Spinal cord (tissue), 10 donors: ENCODE measurements around the gene IRX1. TPM values are rescaled to one million over a fixed set of nuclear protein-coding genes. Genes with fewer than 3 reads are reported as not detected.

Source experiments
- DNase-seq, 6 donors: peaks; one replicate each; pipeline versions ENCODE4 v3.0.0 to v3.0.0-alpha.2; 2013 to 2015; ENCODE audit warnings: low spot score in 6 of 6, low read depth in 4 of 6
- H3K27ac ChIP-seq: one replicate; pipeline ENCODE4 v1.5.1; 2013; ENCODE audit warnings: low read depth, low read length, control low read depth
- H3K27me3 ChIP-seq: one replicate; pipeline ENCODE4 v1.6.1; 2013; ENCODE audit warnings: low read length; ENCODE audit not compliant: control insufficient read depth, insufficient read depth
- H3K36me3 ChIP-seq: one replicate; pipeline ENCODE4 v1.6.1; 2013; ENCODE audit warnings: low read length; ENCODE audit not compliant: control insufficient read depth, insufficient read depth
- H3K4me1 ChIP-seq: one replicate; pipeline ENCODE4 v1.6.1; 2013; ENCODE audit warnings: low read length; ENCODE audit not compliant: control insufficient read depth, insufficient read depth
- H3K4me3 ChIP-seq: one replicate; pipeline ENCODE4 v1.5.1; 2013; ENCODE audit warnings: low read depth, low read length, control low read depth
- H3K9me3 ChIP-seq: one replicate; pipeline ENCODE4 v1.6.1; 2013; ENCODE audit warnings: low read length; ENCODE audit not compliant: control insufficient read depth, insufficient read depth
- WGBS: methylation state at CpG from one replicate; pipeline ENCODE4 v1.1.5; 2013; ENCODE audit warnings: missing lambda C conversion rate; ENCODE audit not compliant: insufficient coverage; 5-methylcytosine and 5-hydroxymethylcytosine counted together
- polyA plus RNA-seq, 2 donors: library from polyadenylated mRNA; unstranded; fragments of 120-200 nt; gene quantifications; one replicate each; pipeline ENCODE4 v1.2.1, GENCODE V29; 2013; ENCODE audit not compliant: insufficient read length in 2 of 2
- total RNA-seq, 2 donors: library from RNA; depleted of rRNA in 1 of 2; stranded (reverse); fragments of 120-200 nt in 1 of 2; fragments of >200 nt in 1 of 2; gene quantifications; one replicate each; pipeline versions ENCODE4 v1.2.3 to v1.2.4, GENCODE V29; 2013 to 2014
- donor health status: healthy.

IRX1 gene
- total and polyA plus RNA-seq, 4 donors = 6.0 to 33.5 (median 20.4) TPM

DNA sequence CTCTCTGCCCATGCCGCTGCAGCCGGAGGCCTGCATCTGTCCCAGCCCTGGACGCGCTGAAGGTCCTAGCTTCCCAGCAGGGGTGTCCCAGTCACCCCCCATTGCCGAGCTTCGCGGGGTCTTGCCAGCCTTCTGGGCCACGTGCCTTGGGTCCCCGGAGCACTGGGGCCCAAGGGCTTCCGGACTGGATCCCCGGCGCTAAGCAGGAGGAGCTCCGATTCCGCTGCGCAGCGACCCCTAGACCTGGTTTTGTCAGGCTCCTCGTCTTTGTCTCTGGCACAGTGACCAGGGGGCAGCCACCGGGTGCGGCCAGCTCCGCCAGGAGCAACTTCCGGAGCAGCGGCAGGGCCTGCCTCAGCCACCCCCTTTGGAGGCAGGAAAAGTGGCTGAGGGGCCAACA lies 3.3 kb upstream of the IRX1 start:
- WGBS = 34% methylated on average over 22 of the region's 22 CpGs
- no peak overlapping the region for H3K4me3 ChIP-seq
- H3K27me3 ChIP-seq = peaks cover 84% of the 10 kb centered on the region
- H3K27ac ChIP-seq = no peak overlapping the region
- no peak for DNase-seq
- no peaks in the 10 kb centered on the region for H3K9me3 ChIP-seq
- peaks cover 44% of the 10 kb centered on the region for H3K4me1 ChIP-seq
- no peaks in the 10 kb centered on the region for H3K36me3 ChIP-seq

DNA sequence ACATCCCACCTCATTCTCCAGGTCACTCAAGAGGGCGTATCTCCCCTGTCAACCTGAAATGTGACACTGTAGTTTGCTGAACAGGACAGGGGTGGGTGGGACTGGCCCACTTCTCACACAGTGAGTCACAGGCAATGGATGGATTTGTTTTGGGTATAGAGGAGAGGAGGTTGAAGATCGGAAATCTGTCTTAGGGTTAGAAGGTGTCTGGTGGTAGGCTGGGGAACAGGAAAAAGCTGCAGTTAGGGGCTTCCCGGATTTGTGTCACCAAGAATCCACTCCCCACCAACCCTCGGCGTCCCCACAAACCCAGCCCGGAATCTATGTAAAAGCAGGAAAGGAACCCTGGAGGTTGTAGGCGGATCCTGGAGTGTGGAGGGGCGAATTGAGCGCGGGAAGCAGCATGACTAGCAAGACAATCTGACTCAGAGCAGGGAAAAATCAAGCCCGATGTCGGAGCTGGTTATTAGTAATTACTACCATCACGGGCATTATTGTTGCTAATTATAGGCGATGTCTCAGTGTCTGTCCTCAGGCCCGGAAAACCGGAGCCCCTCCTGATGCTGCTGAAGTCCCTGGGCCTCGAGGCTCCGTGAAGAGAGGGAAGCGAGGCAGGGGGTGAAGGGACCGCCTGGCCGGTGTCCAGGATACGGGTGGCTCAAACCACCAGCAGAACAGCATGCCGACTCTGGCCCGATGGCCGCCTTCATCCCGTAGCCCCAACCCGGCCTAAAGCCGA lies 1.7 kb upstream of the IRX1 start:
- Histone ChIP-seq H3K9me3 (no peaks in the 10 kb centered on the region), H3K27me3 (peaks cover 94% of the 10 kb centered on the region), H3K4me1 (peaks cover 47% of the 10 kb centered on the region), H3K27ac (peak overlapping the region; percentile 80), H3K36me3 (no peaks in the 10 kb centered on the region), H3K4me3 (peak overlapping the region; percentile 39)
- peak in 2 of 6 donors; percentile 24 to 59 for DNase-seq
- WGBS = 11% methylated on average over 22 of the region's 28 CpGs

DNA sequence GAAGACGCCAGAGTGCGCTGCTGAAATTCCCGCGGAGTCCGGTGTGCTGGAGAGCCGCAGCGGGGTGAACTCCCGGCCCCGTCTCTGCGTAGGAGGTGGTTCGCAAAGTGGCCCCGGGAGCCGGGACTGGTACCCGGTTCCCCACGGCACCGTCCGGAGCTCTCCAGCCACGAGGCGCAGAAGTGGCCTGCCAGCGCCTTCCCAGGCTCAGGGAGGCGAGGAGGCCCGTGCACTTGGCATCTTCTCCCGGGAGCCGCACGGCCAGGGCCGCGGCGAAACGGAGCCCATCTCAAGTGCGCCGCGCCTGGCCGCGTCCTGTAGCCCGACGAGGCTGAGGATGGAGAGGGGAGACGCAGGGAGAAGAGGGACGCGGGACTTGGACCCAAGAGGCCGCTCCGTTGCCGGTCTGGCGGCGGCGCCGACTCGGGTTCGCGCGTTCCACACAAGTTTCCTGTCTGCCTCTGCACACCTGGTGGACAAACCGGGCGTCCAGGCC lies 1.1 kb upstream of the IRX1 start:
- Histone ChIP-seq H3K9me3 (no peaks in the 10 kb centered on the region), H3K36me3 (peaks cover 6% of the 10 kb centered on the region), H3K27ac (peak overlapping the region; percentile 80), H3K4me3 (peak overlapping the region; percentile 39), H3K27me3 (peaks cover 94% of the 10 kb centered on the region), H3K4me1 (peaks cover 53% of the 10 kb centered on the region)
- WGBS = under 1% methylated on average over 52 of the region's 52 CpGs
- peak in 2 of 6 donors; percentile 69 to 74 for DNase-seq

DNA sequence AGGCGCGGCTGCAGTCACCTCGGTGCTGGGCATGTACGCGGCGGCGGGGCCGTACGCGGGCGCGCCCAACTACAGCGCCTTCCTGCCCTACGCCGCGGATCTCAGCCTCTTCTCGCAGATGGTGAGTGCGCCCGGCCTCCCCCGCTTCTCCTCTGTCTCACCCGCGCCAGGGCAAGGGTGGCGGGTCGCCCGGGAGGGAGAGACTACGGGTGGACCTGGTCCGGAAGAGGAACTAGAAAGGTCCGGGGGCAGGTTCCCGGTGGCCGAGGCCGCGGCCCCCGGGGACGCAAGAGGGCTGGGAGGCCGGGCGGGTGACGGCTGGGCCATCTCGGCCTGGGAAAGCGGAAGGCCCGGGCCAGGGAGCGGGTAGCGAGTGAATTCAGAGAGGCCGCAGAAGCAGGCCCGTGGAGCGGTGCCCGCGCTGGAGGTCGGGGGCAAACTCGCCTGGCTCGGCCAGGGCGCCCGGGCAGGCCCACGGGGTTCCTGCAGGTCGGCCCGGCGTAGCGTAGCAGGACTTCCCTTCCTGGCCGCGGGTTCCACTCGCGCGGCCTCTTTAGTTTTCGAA lies 711 bp downstream of the IRX1 start:
- Histone ChIP-seq H3K27me3 (peaks cover 93% of the 10 kb centered on the region), H3K4me3 (peak overlapping the region; percentile 31), H3K27ac (peak overlapping the region; percentile 67), H3K36me3 (peaks cover 19% of the 10 kb centered on the region), H3K9me3 (no peaks in the 10 kb centered on the region), H3K4me1 (peaks cover 56% of the 10 kb centered on the region)
- peak in 1 of 6 donors; percentile 27 for DNase-seq
- under 1% methylated on average over 63 of the region's 63 CpGs for WGBS

DNA sequence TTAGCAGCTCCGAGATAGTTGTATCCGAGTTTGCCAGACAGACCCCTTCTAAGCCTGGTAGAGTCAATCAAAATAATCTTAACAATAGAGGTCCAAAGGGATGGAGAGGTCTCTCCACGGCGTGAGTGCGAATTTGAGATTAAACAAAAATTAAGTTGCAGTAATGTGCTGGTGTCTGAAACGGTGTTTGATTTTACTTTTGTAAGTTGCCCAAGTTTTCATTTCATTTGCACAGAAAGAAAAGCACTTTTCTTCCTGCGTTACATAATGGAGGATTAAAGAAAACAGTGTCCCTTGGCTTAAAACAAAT lies 1.2 kb downstream of the IRX1 start:
- H3K4me3 ChIP-seq = peak overlapping the region; percentile 31
- peaks cover 55% of the 10 kb centered on the region for H3K4me1 ChIP-seq
- 14% methylated on average over 1 of the region's 7 CpGs for WGBS
- H3K36me3 ChIP-seq = peaks cover 20% of the 10 kb centered on the region
- H3K27me3 ChIP-seq = peaks cover 93% of the 10 kb centered on the region
- H3K27ac ChIP-seq = peak overlapping the region; percentile 67
- no peaks in the 10 kb centered on the region for H3K9me3 ChIP-seq
- peak in 1 of 6 donors; percentile 52 for DNase-seq

DNA sequence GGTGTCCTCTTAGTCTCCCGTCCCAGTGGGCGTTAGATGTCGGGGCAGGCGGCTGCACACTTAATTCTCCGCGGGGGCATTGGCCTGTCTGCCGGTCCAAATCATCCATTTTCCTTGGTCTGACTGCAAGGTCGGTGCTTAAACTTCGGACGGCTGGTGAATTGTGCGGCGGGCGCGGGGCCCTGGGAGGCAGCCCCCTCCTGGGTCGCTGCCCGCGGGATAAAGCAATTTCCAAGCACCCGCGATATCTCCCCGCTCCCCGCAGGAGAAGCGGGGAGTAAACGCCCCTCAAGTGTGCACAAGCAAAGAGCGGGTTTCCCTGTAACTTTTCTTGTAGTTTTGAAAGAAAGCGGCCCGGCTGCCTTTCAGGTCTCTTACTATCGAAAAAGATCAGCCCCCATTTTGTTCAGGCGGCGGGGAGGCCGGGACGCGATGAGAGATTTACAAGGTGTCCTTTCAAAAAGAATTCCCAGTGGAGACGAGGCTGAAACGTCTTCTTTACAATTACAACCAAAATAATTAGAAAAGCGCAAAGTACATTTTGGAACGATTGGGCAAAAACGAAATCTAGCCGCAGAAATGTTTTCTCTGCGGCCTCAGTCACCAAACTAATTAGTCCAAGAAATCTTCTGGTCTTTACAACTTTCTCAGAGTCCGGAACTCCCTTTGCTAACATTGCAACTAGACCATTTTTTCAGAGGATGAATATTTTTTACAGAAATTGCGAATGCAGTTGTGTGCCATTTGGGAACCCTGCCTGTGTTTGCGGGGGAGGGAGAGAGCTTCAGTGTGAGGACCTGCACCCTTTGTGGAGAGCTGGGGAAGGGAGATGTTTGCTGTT lies 1.8 kb downstream of the IRX1 start:
- peak in 2 of 6 donors; percentile 54 to 61 for DNase-seq
- Histone ChIP-seq H3K4me3 (peak overlapping the region; percentile 31), H3K9me3 (no peaks in the 10 kb centered on the region), H3K27me3 (peaks cover 93% of the 10 kb centered on the region), H3K36me3 (peaks cover 25% of the 10 kb centered on the region), H3K4me1 (peaks cover 58% of the 10 kb centered on the region), H3K27ac (peak overlapping the region; percentile 67)
- 5% methylated on average over 40 of the region's 42 CpGs for WGBS

DNA sequence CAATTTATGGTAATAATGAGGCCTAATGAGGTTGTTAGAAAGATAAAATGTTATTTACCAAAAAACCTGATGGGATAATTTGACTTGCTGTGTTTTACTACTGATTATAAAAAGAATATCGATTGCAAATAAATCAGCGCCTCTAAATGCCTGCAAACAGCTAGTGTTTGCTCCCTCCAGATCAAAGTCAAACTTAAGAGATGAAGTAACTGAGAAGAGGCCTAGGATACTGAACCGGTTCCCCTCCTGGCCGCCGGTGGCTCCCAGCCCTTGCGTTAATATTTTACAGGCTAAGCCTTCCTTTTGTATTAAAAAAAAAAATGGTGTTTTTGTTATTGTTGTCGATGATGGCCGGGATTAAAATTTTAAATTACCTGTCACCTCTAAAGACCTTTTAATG lies 2.6 kb downstream of the IRX1 start:
- WGBS = no CpG with 5 or more reads among the region's 8 CpGs
- peaks cover 64% of the 10 kb centered on the region for H3K4me1 ChIP-seq

DNA sequence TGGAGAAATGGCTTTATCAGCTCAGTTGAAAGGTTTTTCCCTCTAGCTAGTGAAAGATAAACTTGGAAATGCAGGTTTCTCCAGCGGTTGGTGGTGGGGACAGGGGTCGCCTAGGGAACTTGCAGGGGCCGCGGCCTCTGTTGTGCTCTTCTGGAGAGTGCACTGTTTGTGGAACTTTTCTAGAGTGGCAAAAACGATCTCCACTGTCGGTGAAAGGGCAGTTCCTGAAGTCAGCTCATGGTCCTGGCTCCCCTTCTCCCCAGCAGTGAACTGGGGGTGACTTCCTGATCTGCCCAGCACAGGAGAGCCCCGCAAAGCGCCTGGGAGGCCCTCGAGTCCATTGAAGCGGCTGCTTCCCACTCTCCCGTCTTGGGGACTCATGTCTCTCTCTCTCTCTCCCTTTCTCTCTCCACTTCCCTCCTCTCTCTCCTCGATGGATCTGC lies 3.2 kb downstream of the IRX1 start:
- WGBS = 17% methylated on average over 12 of the region's 12 CpGs
- H3K4me3 ChIP-seq = peak overlapping the region; percentile 31
- H3K4me1 ChIP-seq = peaks cover 59% of the 10 kb centered on the region
- DNase-seq = peak in 1 of 6 donors; percentile 35
- peaks cover 91% of the 10 kb centered on the region for H3K27me3 ChIP-seq
- no peaks in the 10 kb centered on the region for H3K9me3 ChIP-seq
- H3K36me3 ChIP-seq = peaks cover 35% of the 10 kb centered on the region
- peak overlapping the region; percentile 38 for H3K27ac ChIP-seq

More for the DNA sequence above, 2.6 kb downstream of the IRX1 start:
- H3K36me3 ChIP-seq = peaks cover 34% of the 10 kb centered on the region
- H3K9me3 ChIP-seq = no peaks in the 10 kb centered on the region
- H3K27me3 ChIP-seq = peaks cover 93% of the 10 kb centered on the region
- DNase-seq = peak in 2 of 6 donors; percentile 21 to 57
- peak overlapping the region; percentile 31 for H3K4me3 ChIP-seq
- peak overlapping the region; percentile 67 for H3K27ac ChIP-seq

DNA sequence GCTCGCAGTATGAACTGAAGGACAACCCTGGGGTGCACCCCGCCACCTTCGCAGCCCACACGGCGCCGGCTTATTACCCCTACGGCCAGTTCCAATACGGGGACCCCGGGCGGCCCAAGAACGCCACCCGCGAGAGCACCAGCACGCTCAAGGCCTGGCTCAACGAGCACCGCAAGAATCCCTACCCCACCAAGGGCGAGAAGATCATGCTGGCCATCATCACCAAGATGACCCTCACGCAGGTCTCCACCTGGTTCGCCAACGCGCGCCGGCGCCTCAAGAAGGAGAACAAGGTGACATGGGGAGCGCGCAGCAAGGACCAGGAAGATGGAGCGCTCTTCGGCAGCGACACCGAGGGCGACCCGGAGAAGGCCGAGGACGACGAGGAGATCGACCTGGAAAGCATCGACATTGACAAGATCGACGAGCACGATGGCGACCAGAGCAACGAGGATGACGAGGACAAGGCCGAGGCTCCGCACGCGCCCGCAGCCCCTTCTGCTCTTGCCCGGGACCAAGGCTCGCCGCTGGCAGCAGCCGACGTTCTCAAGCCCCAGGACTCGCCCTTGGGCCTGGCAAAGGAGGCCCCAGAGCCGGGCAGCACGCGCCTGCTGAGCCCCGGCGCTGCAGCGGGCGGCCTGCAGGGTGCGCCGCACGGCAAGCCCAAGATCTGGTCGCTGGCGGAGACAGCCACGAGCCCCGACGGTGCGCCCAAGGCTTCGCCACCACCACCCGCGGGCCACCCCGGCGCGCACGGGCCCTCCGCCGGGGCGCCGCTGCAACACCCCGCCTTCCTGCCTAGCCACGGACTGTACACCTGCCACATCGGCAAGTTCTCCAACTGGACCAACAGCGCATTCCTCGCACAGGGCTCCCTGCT lies 3.8 kb downstream of the IRX1 start:
- H3K4me3 ChIP-seq = peak overlapping the region; percentile 31
- DNase-seq = peak in 1 of 6 donors; percentile 42
- H3K4me1 ChIP-seq = peaks cover 53% of the 10 kb centered on the region
- peak overlapping the region; percentile 38 for H3K27ac ChIP-seq
- 22% methylated on average over 86 of the region's 86 CpGs for WGBS
- peaks cover 88% of the 10 kb centered on the region for H3K27me3 ChIP-seq
- no peaks in the 10 kb centered on the region for H3K9me3 ChIP-seq
- H3K36me3 ChIP-seq = peaks cover 35% of the 10 kb centered on the region
